ENCODE data around the gene CAPZB. TPM values are rescaled to one million over a fixed set of nuclear protein-coding genes. Genes with fewer than 3 reads are reported as not detected.

Gene CAPZB
- total and polyA plus RNA-seq, 4 donors = 230 to 297 (median 272) TPM

GRCh38 chr1:19480282-19480681, 5.1 kb downstream of the CAPZB start:
- DNase-seq (no peak), ATAC-seq (ENCODE audit: low FRiP score) (no peak)
- H3K4me1 ChIP-seq (ENCODE audit: control insufficient read depth in 1 of 2, insufficient read depth in 2 of 2, low read length in 2 of 2) = peaks cover 5 to 12% of the 10 kb centered on the region in 2 donors
- no peak overlapping the region for H3K4me3 ChIP-seq (ENCODE audit: low read length in 2 of 2)
- no peaks in the 10 kb centered on the region for H3K36me3 ChIP-seq (ENCODE audit: control insufficient read depth in 1 of 2, insufficient read depth in 2 of 2, low read length in 1 of 2)
- WGBS, 2 donors = 37 to 51% methylated on average over 6 of the region's 6 CpGs
- intact Hi-C loops (cut with DNase I) = loop anchor here (5.0 to 10.0 kb wide), 4 partner anchors 33 to 115 kb away; a partner anchor contains a TSS
- H3K27me3 ChIP-seq (ENCODE audit: control insufficient read depth in 1 of 2, insufficient read depth in 2 of 2, low read length in 1 of 2) = no peaks in the 10 kb centered on the region
- H3K9me3 ChIP-seq (ENCODE audit: control insufficient read depth, low read length) = no peaks in the 10 kb centered on the region
- H3K27ac ChIP-seq (ENCODE audit: low read depth in 1 of 2, low read length in 2 of 2) = no peak overlapping the region

- no peak for ATAC-seq (ENCODE audit: low FRiP score)
- 48 to 50% methylated on average over 6 of the region's 6 CpGs for WGBS, 2 donors
Observed at GRCh38 chr1:19479351-19480120, 5.8 kb downstream of the CAPZB start.

GRCh38 chr1:19478322-19478721, 7.0 kb downstream of the CAPZB start:
- H3K27ac ChIP-seq (ENCODE audit: low read depth in 1 of 2, low read length in 2 of 2) = no peak overlapping the region
- H3K4me1 ChIP-seq (ENCODE audit: control insufficient read depth in 1 of 2, insufficient read depth in 2 of 2, low read length in 2 of 2) = peaks cover 4 to 12% of the 10 kb centered on the region in 2 donors
- DNase-seq = no peak
- intact Hi-C loops (cut with DNase I) = no loop called here
- ATAC-seq (ENCODE audit: low FRiP score) = no peak
- no peaks in the 10 kb centered on the region for H3K36me3 ChIP-seq (ENCODE audit: control insufficient read depth in 1 of 2, insufficient read depth in 2 of 2, low read length in 1 of 2)
- H3K27me3 ChIP-seq (ENCODE audit: control insufficient read depth in 1 of 2, insufficient read depth in 2 of 2, low read length in 1 of 2) = no peaks in the 10 kb centered on the region
- 59 to 63% methylated on average over 9 of the region's 9 CpGs for WGBS, 2 donors
- no peaks in the 10 kb centered on the region for H3K9me3 ChIP-seq (ENCODE audit: control insufficient read depth, low read length)
- H3K4me3 ChIP-seq (ENCODE audit: low read length in 2 of 2) = no peak overlapping the region

More at GRCh38 chr1:19479351-19480120, 5.8 kb downstream of the CAPZB start:
- Histone ChIP-seq H3K4me1 (ENCODE audit: control insufficient read depth in 1 of 2, insufficient read depth in 2 of 2, low read length in 2 of 2) (peaks cover 5 to 12% of the 10 kb centered on the region in 2 donors), H3K4me3 (ENCODE audit: low read length in 2 of 2) (no peak overlapping the region), H3K27ac (ENCODE audit: low read depth in 1 of 2, low read length in 2 of 2) (no peak overlapping the region), H3K36me3 (ENCODE audit: control insufficient read depth in 1 of 2, insufficient read depth in 2 of 2, low read length in 1 of 2) (no peaks in the 10 kb centered on the region), H3K9me3 (ENCODE audit: control insufficient read depth, low read length) (no peaks in the 10 kb centered on the region), H3K27me3 (ENCODE audit: control insufficient read depth in 1 of 2, insufficient read depth in 2 of 2, low read length in 1 of 2) (no peaks in the 10 kb centered on the region)
- intact Hi-C loops (cut with DNase I) = loop anchor here (5.0 to 10.0 kb wide), 4 partner anchors 32 to 115 kb away; a partner anchor contains a TSS
- no peak for DNase-seq

- ATAC-seq (ENCODE audit: low FRiP score) (peak; percentile 49), DNase-seq (peak in 1 of 2 donors; percentile 65)
- no peaks in the 10 kb centered on the region for H3K36me3 ChIP-seq (ENCODE audit: control insufficient read depth in 1 of 2, insufficient read depth in 2 of 2, low read length in 1 of 2)
- peaks cover 2 to 12% of the 10 kb centered on the region in 2 donors for H3K4me1 ChIP-seq (ENCODE audit: control insufficient read depth in 1 of 2, insufficient read depth in 2 of 2, low read length in 2 of 2)
- no peak overlapping the region for H3K27ac ChIP-seq (ENCODE audit: low read depth in 1 of 2, low read length in 2 of 2)
- H3K9me3 ChIP-seq (ENCODE audit: control insufficient read depth, low read length) = no peaks in the 10 kb centered on the region
- WGBS, 2 donors = 59 to 60% methylated on average over 11 of the region's 11 CpGs
- H3K27me3 ChIP-seq (ENCODE audit: control insufficient read depth in 1 of 2, insufficient read depth in 2 of 2, low read length in 1 of 2) = no peaks in the 10 kb centered on the region
- intact Hi-C loops (cut with DNase I) = no loop called here
- no peak overlapping the region for H3K4me3 ChIP-seq (ENCODE audit: low read length in 2 of 2)
Observed at GRCh38 chr1:19477284-19478249, 7.8 kb downstream of the CAPZB start.

GRCh38 chr1:19476450-19477190, 8.7 kb downstream of the CAPZB start:
- intact Hi-C loops (cut with DNase I) = no loop called here
- ATAC-seq (ENCODE audit: low FRiP score) (no peak), DNase-seq (peak in 1 of 2 donors; percentile 65)
- Histone ChIP-seq H3K4me3 (ENCODE audit: low read length in 2 of 2) (no peak overlapping the region), H3K9me3 (ENCODE audit: control insufficient read depth, low read length) (no peaks in the 10 kb centered on the region), H3K27ac (ENCODE audit: low read depth in 1 of 2, low read length in 2 of 2) (peak overlapping the region in 1 of 2 donors; percentile 55), H3K4me1 (ENCODE audit: control insufficient read depth in 1 of 2, insufficient read depth in 2 of 2, low read length in 2 of 2) (peaks cover 2 to 12% of the 10 kb centered on the region in 2 donors), H3K36me3 (ENCODE audit: control insufficient read depth in 1 of 2, insufficient read depth in 2 of 2, low read length in 1 of 2) (no peaks in the 10 kb centered on the region), H3K27me3 (ENCODE audit: control insufficient read depth in 1 of 2, insufficient read depth in 2 of 2, low read length in 1 of 2) (no peaks in the 10 kb centered on the region)
- 43 to 46% methylated on average over 12 of the region's 12 CpGs for WGBS, 2 donors

- no peak for ATAC-seq (ENCODE audit: low FRiP score)
- DNase-seq = no peak
- Histone ChIP-seq H3K27ac (ENCODE audit: low read depth in 1 of 2, low read length in 2 of 2) (no peak overlapping the region), H3K9me3 (ENCODE audit: control insufficient read depth, low read length) (no peaks in the 10 kb centered on the region), H3K36me3 (ENCODE audit: control insufficient read depth in 1 of 2, insufficient read depth in 2 of 2, low read length in 1 of 2) (no peaks in the 10 kb centered on the region), H3K27me3 (ENCODE audit: control insufficient read depth in 1 of 2, insufficient read depth in 2 of 2, low read length in 1 of 2) (no peaks in the 10 kb centered on the region), H3K4me3 (ENCODE audit: low read length in 2 of 2) (no peak overlapping the region), H3K4me1 (ENCODE audit: control insufficient read depth in 1 of 2, insufficient read depth in 2 of 2, low read length in 2 of 2) (peaks cover 0 to 12% of the 10 kb centered on the region in 2 donors)
- 83 to 84% methylated on average over 11 of the region's 11 CpGs for WGBS, 2 donors
- intact Hi-C loops (cut with DNase I) = no loop called here
Observed at GRCh38 chr1:19475296-19475695, 10.0 kb downstream of the CAPZB start.

GRCh38 chr1:19472174-19472573, 13.2 kb downstream of the CAPZB start:
- DNase-seq (no peak), ATAC-seq (ENCODE audit: low FRiP score) (no peak)
- 57 to 62% methylated on average over 5 of the region's 5 CpGs for WGBS, 2 donors
- Histone ChIP-seq H3K27me3 (ENCODE audit: control insufficient read depth in 1 of 2, insufficient read depth in 2 of 2, low read length in 1 of 2) (no peaks in the 10 kb centered on the region), H3K4me3 (ENCODE audit: low read length in 2 of 2) (no peak overlapping the region), H3K9me3 (ENCODE audit: control insufficient read depth, low read length) (no peaks in the 10 kb centered on the region), H3K27ac (ENCODE audit: low read depth in 1 of 2, low read length in 2 of 2) (no peak overlapping the region), H3K36me3 (ENCODE audit: control insufficient read depth in 1 of 2, insufficient read depth in 2 of 2, low read length in 1 of 2) (no peaks in the 10 kb centered on the region), H3K4me1 (ENCODE audit: control insufficient read depth in 1 of 2, insufficient read depth in 2 of 2, low read length in 2 of 2) (peaks cover 0 to 5% of the 10 kb centered on the region in 2 donors)
- intact Hi-C loops (cut with DNase I) = no loop called here

GRCh38 chr1:19469004-19469403, 16.3 kb downstream of the CAPZB start:
- WGBS, 2 donors = 79% methylated on average over 7 of the region's 7 CpGs
- no peaks in the 10 kb centered on the region for H3K27me3 ChIP-seq (ENCODE audit: control insufficient read depth in 1 of 2, insufficient read depth in 2 of 2, low read length in 1 of 2)
- no peaks in the 10 kb centered on the region for H3K4me1 ChIP-seq (ENCODE audit: control insufficient read depth in 1 of 2, insufficient read depth in 2 of 2, low read length in 2 of 2)
- peak overlapping the region in 1 of 2 donors; percentile 24 for H3K27ac ChIP-seq (ENCODE audit: low read depth in 1 of 2, low read length in 2 of 2)
- no peaks in the 10 kb centered on the region for H3K9me3 ChIP-seq (ENCODE audit: control insufficient read depth, low read length)
- no peaks in the 10 kb centered on the region for H3K36me3 ChIP-seq (ENCODE audit: control insufficient read depth in 1 of 2, insufficient read depth in 2 of 2, low read length in 1 of 2)
- ATAC-seq (ENCODE audit: low FRiP score) = no peak
- H3K4me3 ChIP-seq (ENCODE audit: low read length in 2 of 2) = no peak overlapping the region
- no peak for DNase-seq
- intact Hi-C loops (cut with DNase I) = no loop called here

Data from aorta (tissue), 5 donors.